HepG2 (cell line): Measurements from ENCODE around the gene TYMP. TPM values are rescaled to one million over a fixed set of nuclear protein-coding genes. Genes with fewer than 3 reads are reported as not detected.

Source experiments
- CC2D1A ChIP-seq: sonication (generic); formaldehyde crosslinking; IDR thresholded peaks from 2 replicates; pipeline ENCODE4 v1.8.1; 2023; ENCODE audit warnings: mild to moderate bottlenecking, missing genetic modification reagents
- DMAP1 ChIP-seq: IDR thresholded peaks from 2 replicates; pipeline ENCODE4 v1.6.1; 2016
- ETV5 ChIP-seq: IDR thresholded peaks from 2 replicates; pipeline ENCODE4 v1.6.1; 2018; ENCODE audit warnings: missing biosample characterization, missing genetic modification reagents, inconsistent platforms, borderline replicate concordance
- HHEX ChIP-seq: IDR thresholded peaks from 2 replicates; pipeline ENCODE4 v1.6.1; 2016; ENCODE audit warnings: control low read depth
- HIVEP1 ChIP-seq: sonication (generic); formaldehyde crosslinking; IDR thresholded peaks from 2 replicates; pipeline ENCODE4 v1.4.0; 2020; ENCODE audit warnings: mild to moderate bottlenecking, missing genetic modification reagents
- MIER3 ChIP-seq: IDR thresholded peaks from 2 replicates; pipeline ENCODE4 v1.6.1; 2016; ENCODE audit warnings: missing compliant biosample characterization, borderline replicate concordance
- NFKBIZ ChIP-seq: IDR thresholded peaks from 2 replicates; pipeline ENCODE4 v1.6.1; 2018; ENCODE audit warnings: missing genetic modification reagents, missing compliant biosample characterization
- PRMT3 ChIP-seq: sonication (generic); formaldehyde crosslinking; IDR thresholded peaks from 2 replicates; pipeline ENCODE4 v1.8.1; 2022; ENCODE audit warnings: low read depth, mild to moderate bottlenecking, moderate library complexity, missing genetic modification reagents, borderline replicate concordance
- SMC3 ChIP-seq: IDR thresholded peaks from 2 replicates; pipeline ENCODE4 v1.6.1; 2011; ENCODE audit warnings: low read length, improper control_type of control experiment
- ZNF296 ChIP-seq: sonication (generic); formaldehyde crosslinking; conservative IDR thresholded peaks from 2 replicates; pipeline ENCODE4 v1.5.0; 2020; ENCODE audit warnings: mild to moderate bottlenecking, missing genetic modification reagents
- ZNF343 ChIP-seq: sonication (generic); formaldehyde crosslinking; IDR thresholded peaks from 2 replicates; pipeline ENCODE4 v1.4.0; 2020; ENCODE audit warnings: mild to moderate bottlenecking, missing genetic modification reagents
- ZNF761 ChIP-seq: sonication (generic); formaldehyde crosslinking; conservative IDR thresholded peaks from 2 replicates; pipeline ENCODE4 v1.4.0; 2020; ENCODE audit warnings: mild to moderate bottlenecking, missing genetic modification reagents
- ZNF766 ChIP-seq: sonication (generic); formaldehyde crosslinking; IDR thresholded peaks from 2 replicates; pipeline ENCODE4 v1.5.0; 2020; ENCODE audit warnings: missing genetic modification reagents, borderline replicate concordance
- ZNF782 ChIP-seq: sonication (generic); formaldehyde crosslinking; IDR thresholded peaks from 2 replicates; pipeline ENCODE4 v1.4.0; 2020; ENCODE audit warnings: missing genetic modification reagents, mild to moderate bottlenecking, borderline replicate concordance
- polyA plus RNA-seq, 8 experiments: library from polyadenylated mRNA; depleted of rRNA in 3 of 8; stranded (reverse) in 7 of 8; unstranded in 1 of 8; fragments of >200 nt; fragmentation: Illumina TruSeq in 4 of 8; extraction: Trizol in 4 of 8; gene quantifications; 2 replicates each; pipeline versions ENCODE4 v1.2.1 to v1.2.3, GENCODE V29; 2011 to 2016; ENCODE audit warnings: low read depth in 4 of 8, missing spikeins in 1 of 8, mixed read lengths in 1 of 8; ENCODE audit not compliant: insufficient read depth in 1 of 8
- total RNA-seq, 5 experiments: library from RNA; depleted of rRNA; stranded (reverse); fragments of >200 nt; fragmentation: Illumina TruSeq; extraction: Trizol; gene quantifications; 2 replicates each; pipeline ENCODE4 v1.2.3, GENCODE V29; 2016; ENCODE audit warnings: low read depth in 1 of 5
- TF ChIP-seq, protein P1 (sequence below): sonication (generic); formaldehyde crosslinking; IDR thresholded peaks from 2 replicates; pipeline ENCODE4 v1.4.0; 2020; ENCODE audit warnings: missing genetic modification reagents, mild to moderate bottlenecking, borderline replicate concordance
- TF ChIP-seq, protein P2 (sequence below): sonication (generic); formaldehyde crosslinking; conservative IDR thresholded peaks from 2 replicates; pipeline ENCODE4 v1.4.0; 2020; ENCODE audit warnings: missing genetic modification reagents
- TF ChIP-seq, protein P3 (sequence below): sonication (generic); formaldehyde crosslinking; IDR thresholded peaks from 2 replicates; pipeline ENCODE4 v1.5.0; 2020; ENCODE audit warnings: missing genetic modification reagents
- TF ChIP-seq, protein P4 (sequence below): sonication (generic); formaldehyde crosslinking; IDR thresholded peaks from 2 replicates; pipeline ENCODE4 v1.5.1; 2020; ENCODE audit warnings: missing genetic modification reagents, mild to moderate bottlenecking, borderline replicate concordance
- TF ChIP-seq, protein P5 (sequence below): sonication (generic); formaldehyde crosslinking; IDR thresholded peaks from 2 replicates; pipeline ENCODE4 v1.4.0; 2020; ENCODE audit warnings: missing genetic modification reagents
- TF ChIP-seq, protein P6 (sequence below): sonication (generic); formaldehyde crosslinking; conservative IDR thresholded peaks from 2 replicates; pipeline ENCODE4 v1.4.0; 2020; ENCODE audit warnings: missing genetic modification reagents

The TYMP gene
- total and polyA plus RNA-seq, 2 of the 13 experiments (the other 11 are each of a cell fraction or from before 2014, with no cell fraction given), result 3.9 to 4.3 TPM

DNA sequence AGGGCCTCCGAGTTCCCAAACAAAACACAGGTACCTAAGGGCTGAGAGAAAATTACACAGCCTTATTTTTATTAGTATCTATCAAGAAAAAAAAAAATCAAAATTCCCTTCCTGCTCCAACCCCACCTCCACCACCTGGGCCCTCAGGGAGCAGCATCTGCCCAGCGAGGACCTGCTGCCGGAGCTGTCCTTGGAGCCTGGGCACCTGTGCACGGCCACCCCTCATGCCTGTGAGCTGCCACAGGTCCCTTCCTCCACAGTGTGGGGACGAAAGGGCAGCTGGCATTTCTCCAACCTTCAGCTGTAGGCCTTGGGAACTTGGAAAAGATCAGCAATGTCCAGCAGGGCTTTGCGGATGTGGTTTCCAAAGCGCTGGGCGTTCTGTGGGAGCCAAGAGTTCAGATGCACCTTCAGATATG is 39.2 kb upstream of the TYMP start (continued):
- TF ChIP-seq PRMT3 (CRISPR knock-in tag) (no peak), ZNF766 (no peak), ZNF761 (CRISPR knock-in tag) (peak; percentile 80; the same call in 1 of the 2 replicates), ZNF782 (no peak), MIER3 (CRISPR knock-in tag) (no peak), CC2D1A (no peak), HIVEP1 (no peak), HHEX (CRISPR knock-in tag) (no peak), NFKBIZ (CRISPR knock-in tag) (no peak), ZNF343 (CRISPR knock-in tag) (no peak), ETV5 (CRISPR knock-in tag) (peak; percentile 52; the same call in 1 of the 2 replicates), ZNF296 (CRISPR knock-in tag) (no peak), DMAP1 (no peak), SMC3 (no peak)
- TF ChIP-seq, protein P1, sequence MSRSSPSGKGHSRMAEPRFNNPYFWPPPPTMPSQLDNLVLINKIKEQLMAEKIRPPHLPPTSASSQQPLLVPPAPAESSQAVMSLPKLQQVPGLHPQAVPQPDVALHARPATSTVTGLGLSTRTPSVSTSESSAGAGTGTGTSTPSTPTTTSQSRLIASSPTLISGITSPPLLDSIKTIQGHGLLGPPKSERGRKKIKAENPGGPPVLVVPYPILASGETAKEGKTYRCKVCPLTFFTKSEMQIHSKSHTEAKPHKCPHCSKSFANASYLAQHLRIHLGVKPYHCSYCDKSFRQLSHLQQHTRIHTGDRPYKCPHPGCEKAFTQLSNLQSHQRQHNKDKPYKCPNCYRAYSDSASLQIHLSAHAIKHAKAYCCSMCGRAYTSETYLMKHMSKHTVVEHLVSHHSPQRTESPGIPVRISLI (CRISPR knock-in tag), result no peak; the same call in 1 of the 2 replicates
- TF ChIP-seq, protein P2, sequence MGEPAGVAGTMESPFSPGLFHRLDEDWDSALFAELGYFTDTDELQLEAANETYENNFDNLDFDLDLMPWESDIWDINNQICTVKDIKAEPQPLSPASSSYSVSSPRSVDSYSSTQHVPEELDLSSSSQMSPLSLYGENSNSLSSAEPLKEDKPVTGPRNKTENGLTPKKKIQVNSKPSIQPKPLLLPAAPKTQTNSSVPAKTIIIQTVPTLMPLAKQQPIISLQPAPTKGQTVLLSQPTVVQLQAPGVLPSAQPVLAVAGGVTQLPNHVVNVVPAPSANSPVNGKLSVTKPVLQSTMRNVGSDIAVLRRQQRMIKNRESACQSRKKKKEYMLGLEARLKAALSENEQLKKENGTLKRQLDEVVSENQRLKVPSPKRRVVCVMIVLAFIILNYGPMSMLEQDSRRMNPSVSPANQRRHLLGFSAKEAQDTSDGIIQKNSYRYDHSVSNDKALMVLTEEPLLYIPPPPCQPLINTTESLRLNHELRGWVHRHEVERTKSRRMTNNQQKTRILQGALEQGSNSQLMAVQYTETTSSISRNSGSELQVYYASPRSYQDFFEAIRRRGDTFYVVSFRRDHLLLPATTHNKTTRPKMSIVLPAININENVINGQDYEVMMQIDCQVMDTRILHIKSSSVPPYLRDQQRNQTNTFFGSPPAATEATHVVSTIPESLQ (CRISPR knock-in tag), result no peak
- TF ChIP-seq, protein P3, sequence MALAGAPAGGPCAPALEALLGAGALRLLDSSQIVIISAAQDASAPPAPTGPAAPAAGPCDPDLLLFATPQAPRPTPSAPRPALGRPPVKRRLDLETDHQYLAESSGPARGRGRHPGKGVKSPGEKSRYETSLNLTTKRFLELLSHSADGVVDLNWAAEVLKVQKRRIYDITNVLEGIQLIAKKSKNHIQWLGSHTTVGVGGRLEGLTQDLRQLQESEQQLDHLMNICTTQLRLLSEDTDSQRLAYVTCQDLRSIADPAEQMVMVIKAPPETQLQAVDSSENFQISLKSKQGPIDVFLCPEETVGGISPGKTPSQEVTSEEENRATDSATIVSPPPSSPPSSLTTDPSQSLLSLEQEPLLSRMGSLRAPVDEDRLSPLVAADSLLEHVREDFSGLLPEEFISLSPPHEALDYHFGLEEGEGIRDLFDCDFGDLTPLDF, result no peak
- TF ChIP-seq, protein P4, sequence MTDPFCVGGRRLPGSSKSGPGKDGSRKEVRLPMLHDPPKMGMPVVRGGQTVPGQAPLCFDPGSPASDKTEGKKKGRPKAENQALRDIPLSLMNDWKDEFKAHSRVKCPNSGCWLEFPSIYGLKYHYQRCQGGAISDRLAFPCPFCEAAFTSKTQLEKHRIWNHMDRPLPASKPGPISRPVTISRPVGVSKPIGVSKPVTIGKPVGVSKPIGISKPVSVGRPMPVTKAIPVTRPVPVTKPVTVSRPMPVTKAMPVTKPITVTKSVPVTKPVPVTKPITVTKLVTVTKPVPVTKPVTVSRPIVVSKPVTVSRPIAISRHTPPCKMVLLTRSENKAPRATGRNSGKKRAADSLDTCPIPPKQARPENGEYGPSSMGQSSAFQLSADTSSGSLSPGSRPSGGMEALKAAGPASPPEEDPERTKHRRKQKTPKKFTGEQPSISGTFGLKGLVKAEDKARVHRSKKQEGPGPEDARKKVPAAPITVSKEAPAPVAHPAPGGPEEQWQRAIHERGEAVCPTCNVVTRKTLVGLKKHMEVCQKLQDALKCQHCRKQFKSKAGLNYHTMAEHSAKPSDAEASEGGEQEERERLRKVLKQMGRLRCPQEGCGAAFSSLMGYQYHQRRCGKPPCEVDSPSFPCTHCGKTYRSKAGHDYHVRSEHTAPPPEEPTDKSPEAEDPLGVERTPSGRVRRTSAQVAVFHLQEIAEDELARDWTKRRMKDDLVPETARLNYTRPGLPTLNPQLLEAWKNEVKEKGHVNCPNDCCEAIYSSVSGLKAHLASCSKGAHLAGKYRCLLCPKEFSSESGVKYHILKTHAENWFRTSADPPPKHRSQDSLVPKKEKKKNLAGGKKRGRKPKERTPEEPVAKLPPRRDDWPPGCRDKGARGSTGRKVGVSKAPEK, result no peak
- TF ChIP-seq, protein P5, sequence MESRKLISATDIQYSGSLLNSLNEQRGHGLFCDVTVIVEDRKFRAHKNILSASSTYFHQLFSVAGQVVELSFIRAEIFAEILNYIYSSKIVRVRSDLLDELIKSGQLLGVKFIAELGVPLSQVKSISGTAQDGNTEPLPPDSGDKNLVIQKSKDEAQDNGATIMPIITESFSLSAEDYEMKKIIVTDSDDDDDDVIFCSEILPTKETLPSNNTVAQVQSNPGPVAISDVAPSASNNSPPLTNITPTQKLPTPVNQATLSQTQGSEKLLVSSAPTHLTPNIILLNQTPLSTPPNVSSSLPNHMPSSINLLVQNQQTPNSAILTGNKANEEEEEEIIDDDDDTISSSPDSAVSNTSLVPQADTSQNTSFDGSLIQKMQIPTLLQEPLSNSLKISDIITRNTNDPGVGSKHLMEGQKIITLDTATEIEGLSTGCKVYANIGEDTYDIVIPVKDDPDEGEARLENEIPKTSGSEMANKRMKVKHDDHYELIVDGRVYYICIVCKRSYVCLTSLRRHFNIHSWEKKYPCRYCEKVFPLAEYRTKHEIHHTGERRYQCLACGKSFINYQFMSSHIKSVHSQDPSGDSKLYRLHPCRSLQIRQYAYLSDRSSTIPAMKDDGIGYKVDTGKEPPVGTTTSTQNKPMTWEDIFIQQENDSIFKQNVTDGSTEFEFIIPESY, result peak; percentile 84
- TF ChIP-seq, protein P6, sequence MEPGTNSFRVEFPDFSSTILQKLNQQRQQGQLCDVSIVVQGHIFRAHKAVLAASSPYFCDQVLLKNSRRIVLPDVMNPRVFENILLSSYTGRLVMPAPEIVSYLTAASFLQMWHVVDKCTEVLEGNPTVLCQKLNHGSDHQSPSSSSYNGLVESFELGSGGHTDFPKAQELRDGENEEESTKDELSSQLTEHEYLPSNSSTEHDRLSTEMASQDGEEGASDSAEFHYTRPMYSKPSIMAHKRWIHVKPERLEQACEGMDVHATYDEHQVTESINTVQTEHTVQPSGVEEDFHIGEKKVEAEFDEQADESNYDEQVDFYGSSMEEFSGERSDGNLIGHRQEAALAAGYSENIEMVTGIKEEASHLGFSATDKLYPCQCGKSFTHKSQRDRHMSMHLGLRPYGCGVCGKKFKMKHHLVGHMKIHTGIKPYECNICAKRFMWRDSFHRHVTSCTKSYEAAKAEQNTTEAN (CRISPR knock-in tag), result no peak
